Measurements from ENCODE around the gene LAP3. TPM values are rescaled to one million over a fixed set of nuclear protein-coding genes. Genes with fewer than 3 reads are reported as not detected.

The LAP3 gene
- total RNA-seq, 1 donor from 2014 or later, result 50.5 TPM

GRCh38 chr4:17559709-17560048 lies 17.3 kb upstream of the LAP3 start:
- ChIA-PET CTCF (no interaction called here), POLR2A (no interaction called here)
- no peak for DNase-seq
- H3K27ac Mint-ChIP-seq, result no peak overlapping the region
- TF ChIP-seq, protein P1, sequence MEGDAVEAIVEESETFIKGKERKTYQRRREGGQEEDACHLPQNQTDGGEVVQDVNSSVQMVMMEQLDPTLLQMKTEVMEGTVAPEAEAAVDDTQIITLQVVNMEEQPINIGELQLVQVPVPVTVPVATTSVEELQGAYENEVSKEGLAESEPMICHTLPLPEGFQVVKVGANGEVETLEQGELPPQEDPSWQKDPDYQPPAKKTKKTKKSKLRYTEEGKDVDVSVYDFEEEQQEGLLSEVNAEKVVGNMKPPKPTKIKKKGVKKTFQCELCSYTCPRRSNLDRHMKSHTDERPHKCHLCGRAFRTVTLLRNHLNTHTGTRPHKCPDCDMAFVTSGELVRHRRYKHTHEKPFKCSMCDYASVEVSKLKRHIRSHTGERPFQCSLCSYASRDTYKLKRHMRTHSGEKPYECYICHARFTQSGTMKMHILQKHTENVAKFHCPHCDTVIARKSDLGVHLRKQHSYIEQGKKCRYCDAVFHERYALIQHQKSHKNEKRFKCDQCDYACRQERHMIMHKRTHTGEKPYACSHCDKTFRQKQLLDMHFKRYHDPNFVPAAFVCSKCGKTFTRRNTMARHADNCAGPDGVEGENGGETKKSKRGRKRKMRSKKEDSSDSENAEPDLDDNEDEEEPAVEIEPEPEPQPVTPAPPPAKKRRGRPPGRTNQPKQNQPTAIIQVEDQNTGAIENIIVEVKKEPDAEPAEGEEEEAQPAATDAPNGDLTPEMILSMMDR (IDR thresholded peaks at IDR 0.05), result no peak
- no peak overlapping the region for H3K4me3 Mint-ChIP-seq
- intact Hi-C loops (cut with micrococcal nuclease), result no loop called here
- no peaks in the 10 kb centered on the region for H3K4me1 Mint-ChIP-seq
- H3K27me3 Mint-ChIP-seq, result peaks cover 5% of the 10 kb centered on the region
- no peaks in the 10 kb centered on the region for H3K9me3 Mint-ChIP-seq
- ATAC-seq (ENCODE audit: low read depth), result no peak
- no peaks in the 10 kb centered on the region for H3K36me3 Mint-ChIP-seq (ENCODE audit: low read depth)

DNA sequence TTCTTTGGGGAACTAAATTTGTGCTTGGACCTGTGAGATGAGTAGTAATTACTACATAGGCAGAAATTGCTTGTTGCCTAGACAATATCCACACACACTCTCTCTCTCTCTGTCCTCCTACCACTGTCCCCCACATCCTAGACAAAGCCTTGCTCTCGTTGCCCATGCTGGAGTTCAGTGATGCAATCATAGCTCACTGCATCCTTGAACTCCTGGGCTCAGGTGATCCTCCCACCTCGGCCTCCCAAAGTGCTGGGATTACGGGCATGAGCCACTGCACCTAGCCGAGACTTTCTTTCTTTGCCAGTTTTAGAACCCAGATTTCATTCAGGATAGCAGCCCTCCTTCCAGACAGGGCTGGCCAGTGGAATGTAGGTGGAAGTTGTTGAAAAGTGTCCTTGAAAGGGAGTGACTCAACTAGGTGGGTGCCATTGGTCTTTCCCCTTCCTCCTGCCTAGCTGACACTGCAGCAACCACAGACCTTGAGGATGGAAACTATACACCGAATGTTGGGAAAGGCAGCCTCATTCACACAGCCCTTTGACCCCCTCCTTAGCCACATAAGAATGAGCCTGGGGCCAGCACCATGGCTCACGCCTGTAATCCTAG lies 16.8 kb upstream of the LAP3 start:
- no peak overlapping the region for H3K4me3 Mint-ChIP-seq
- CTCF ChIA-PET, result no interaction called here

DNA sequence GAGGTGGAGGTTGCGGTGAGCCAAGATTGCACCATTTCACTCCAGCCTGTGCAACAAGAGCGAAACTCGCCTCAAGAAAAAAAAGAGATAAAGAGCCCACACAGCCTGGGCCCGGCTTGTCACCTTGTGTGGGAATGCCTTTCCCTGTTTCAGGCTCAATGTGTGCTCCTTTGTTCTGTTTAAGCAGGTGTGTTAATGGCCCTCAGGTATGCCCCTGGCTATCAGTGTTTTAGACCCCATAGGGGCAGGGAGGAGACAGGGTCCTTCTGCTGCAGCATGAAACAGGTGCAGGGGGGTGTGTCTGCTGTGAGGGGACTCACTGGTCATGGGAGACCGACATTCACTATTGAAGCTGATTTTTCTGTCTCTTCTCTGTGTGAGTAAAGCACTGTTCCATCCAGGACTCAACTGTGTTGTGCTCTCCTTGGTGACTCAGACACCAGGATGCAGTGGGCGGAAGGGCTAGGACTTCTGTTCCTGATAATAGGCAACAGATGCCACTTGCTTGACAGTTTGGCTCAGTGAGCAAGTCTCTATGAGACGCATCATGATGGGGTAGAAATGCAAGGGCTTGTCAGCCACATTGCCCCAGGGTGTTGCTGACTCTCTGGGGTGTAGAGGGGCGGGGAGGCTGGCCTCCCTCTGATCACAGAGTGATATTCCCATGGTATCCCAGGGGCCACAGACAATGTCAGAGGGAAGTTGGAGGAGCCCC lies 15.6 kb upstream of the LAP3 start:
- no peaks in the 10 kb centered on the region for H3K9me3 Mint-ChIP-seq
- H3K4me3 Mint-ChIP-seq, result no peak overlapping the region
- intact Hi-C loops (cut with micrococcal nuclease), result no loop called here
- DNase-seq, result no peak
- TF ChIP-seq, protein P1 (IDR thresholded peaks at IDR 0.05), result no peak
- POLR2A ChIA-PET, result no interaction called here
- no peak overlapping the region for H3K27ac Mint-ChIP-seq
- no peak for ATAC-seq (ENCODE audit: low read depth)
- no peaks in the 10 kb centered on the region for H3K36me3 Mint-ChIP-seq (ENCODE audit: low read depth)
- CTCF ChIA-PET, result no interaction called here
- no peaks in the 10 kb centered on the region for H3K27me3 Mint-ChIP-seq
- H3K4me1 Mint-ChIP-seq, result no peaks in the 10 kb centered on the region

More for the DNA sequence above, 16.8 kb upstream of the LAP3 start:
- H3K4me1 Mint-ChIP-seq, result no peaks in the 10 kb centered on the region
- POLR2A ChIA-PET, result no interaction called here
- no peak overlapping the region for H3K27ac Mint-ChIP-seq
- no peaks in the 10 kb centered on the region for H3K36me3 Mint-ChIP-seq (ENCODE audit: low read depth)
- intact Hi-C loops (cut with micrococcal nuclease), result no loop called here
- DNase-seq (no peak), ATAC-seq (ENCODE audit: low read depth) (no peak)
- H3K9me3 Mint-ChIP-seq, result no peaks in the 10 kb centered on the region
- TF ChIP-seq, protein P1 (IDR thresholded peaks at IDR 0.05), result no peak
- H3K27me3 Mint-ChIP-seq, result peaks cover under 1% of the 10 kb centered on the region

DNA sequence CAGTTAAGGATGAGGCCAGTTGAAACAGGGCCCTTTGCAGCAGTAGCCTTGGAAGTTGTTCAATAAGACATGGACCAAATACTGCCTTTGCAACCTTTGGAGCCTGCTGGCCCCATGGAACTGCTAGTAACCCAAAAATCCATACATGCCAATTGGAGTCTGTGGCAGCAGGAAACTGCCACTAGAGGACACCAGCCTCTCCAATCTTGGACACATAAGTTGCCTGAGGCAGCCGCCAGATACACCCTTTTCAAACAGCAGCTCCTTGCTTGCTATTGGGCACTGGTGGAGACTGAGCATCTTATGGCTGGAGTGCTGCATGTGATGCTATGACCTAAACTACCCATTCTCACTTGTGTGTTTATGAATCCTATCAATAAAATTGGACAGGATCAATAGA lies 14.8 kb upstream of the LAP3 start:
- Mint-ChIP-seq H3K4me1 (no peaks in the 10 kb centered on the region), H3K36me3 (ENCODE audit: low read depth) (no peaks in the 10 kb centered on the region), H3K27ac (no peak overlapping the region), H3K9me3 (no peaks in the 10 kb centered on the region), H3K4me3 (no peak overlapping the region), H3K27me3 (no peaks in the 10 kb centered on the region)
- CTCF ChIA-PET, result no interaction called here
- ATAC-seq (ENCODE audit: low read depth) (no peak), DNase-seq (no peak)
- POLR2A ChIA-PET, result interaction anchor here (1.0 kb wide), 1 partner anchor 47 kb away, joined by 4 read pairs; no protein-coding TSS in a partner anchor
- TF ChIP-seq, protein P1 (IDR thresholded peaks at IDR 0.05), result no peak
- intact Hi-C loops (cut with micrococcal nuclease), result no loop called here

DNA sequence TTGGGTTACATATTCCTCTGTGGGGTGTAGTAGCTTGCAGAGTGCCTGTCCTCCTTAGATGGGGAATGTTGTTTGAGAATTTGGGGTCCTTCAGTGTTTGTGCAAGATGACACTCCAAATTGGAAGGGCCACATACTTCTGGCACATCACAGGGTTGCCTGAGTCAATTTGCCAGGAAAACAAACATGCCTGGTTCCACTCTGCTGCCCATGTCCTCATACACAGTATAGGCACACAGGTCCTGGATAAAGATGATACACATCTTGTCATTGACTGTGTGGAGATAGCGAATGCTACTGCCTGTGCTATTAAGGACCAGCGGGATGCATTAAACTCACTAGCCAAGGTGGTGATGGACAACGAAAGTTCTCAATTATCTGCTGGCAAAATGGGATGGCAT lies 11.2 kb upstream of the LAP3 start:
- Mint-ChIP-seq H3K27me3 (no peaks in the 10 kb centered on the region), H3K36me3 (ENCODE audit: low read depth) (no peaks in the 10 kb centered on the region), H3K27ac (no peak overlapping the region), H3K4me3 (no peak overlapping the region), H3K4me1 (no peaks in the 10 kb centered on the region), H3K9me3 (no peaks in the 10 kb centered on the region)
- DNase-seq, result no peak
- TF ChIP-seq, protein P1 (IDR thresholded peaks at IDR 0.05), result no peak
- no peak for ATAC-seq (ENCODE audit: low read depth)
- POLR2A ChIA-PET, result no interaction called here
- CTCF ChIA-PET, result no interaction called here
- intact Hi-C loops (cut with micrococcal nuclease), result no loop called here

All from activated B cell treated with CpG ODN at 0.5 μM for 24 hours (primary cell).